Measurements from ENCODE around the gene CYP27B1. TPM values are rescaled to one million over a fixed set of nuclear protein-coding genes. Genes with fewer than 3 reads are reported as not detected.

CYP27B1 gene, protein sequence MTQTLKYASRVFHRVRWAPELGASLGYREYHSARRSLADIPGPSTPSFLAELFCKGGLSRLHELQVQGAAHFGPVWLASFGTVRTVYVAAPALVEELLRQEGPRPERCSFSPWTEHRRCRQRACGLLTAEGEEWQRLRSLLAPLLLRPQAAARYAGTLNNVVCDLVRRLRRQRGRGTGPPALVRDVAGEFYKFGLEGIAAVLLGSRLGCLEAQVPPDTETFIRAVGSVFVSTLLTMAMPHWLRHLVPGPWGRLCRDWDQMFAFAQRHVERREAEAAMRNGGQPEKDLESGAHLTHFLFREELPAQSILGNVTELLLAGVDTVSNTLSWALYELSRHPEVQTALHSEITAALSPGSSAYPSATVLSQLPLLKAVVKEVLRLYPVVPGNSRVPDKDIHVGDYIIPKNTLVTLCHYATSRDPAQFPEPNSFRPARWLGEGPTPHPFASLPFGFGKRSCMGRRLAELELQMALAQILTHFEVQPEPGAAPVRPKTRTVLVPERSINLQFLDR
- total RNA-seq = 3.8 and 4.9 TPM in 2 replicates

GRCh38 chr12:57766464-57767304, at the start of gene CYP27B1:
Gene CYP27B1, minus strand, starts transcription at chr12:57767078. Its CDS starts 37 bp downstream, at chr12:57767041.
- intact Hi-C loops (cut with micrococcal nuclease) = no loop called here

DNA sequence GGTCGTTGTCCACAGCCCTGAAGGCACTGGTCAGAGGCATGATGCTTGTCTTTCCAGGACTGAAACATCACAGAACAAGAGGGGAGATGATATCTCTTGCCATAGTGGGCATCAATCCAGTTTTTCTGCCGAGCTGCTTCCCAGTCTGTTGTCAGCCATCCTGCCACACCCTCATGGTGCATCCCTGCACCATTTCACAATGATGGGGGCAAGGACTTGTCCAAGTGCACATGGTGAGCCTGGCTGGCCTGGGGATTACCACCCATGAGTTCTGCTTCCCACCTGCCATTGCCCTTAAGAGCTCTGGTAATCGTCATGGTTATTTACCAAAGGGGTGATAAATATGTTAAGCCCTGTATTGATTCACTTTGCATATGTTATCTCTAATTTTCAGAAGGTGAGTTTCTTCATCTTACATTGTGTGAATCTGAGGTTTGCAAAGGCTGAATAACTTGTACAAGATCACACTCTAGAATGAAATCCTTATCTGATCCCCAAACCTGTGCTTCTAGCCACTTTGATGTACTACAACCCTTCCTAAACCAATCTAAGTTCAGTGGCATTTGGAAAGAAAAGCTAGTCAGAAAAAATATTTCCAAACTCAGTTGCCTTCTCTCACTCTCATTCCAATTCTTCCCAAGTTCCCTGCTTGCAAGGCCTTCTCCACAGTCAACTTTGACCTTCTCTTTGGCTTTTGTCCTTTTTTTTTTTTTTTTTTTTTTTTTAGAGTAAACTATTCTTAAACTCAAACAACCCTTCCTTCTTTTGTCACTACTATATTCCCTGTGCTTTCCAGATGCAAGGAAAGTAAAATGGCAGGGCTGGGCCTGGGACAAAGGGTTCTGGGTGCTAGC, 49.4 kb upstream of the CYP27B1 start:
- intact Hi-C loops (cut with micrococcal nuclease) = no loop called here

DNA sequence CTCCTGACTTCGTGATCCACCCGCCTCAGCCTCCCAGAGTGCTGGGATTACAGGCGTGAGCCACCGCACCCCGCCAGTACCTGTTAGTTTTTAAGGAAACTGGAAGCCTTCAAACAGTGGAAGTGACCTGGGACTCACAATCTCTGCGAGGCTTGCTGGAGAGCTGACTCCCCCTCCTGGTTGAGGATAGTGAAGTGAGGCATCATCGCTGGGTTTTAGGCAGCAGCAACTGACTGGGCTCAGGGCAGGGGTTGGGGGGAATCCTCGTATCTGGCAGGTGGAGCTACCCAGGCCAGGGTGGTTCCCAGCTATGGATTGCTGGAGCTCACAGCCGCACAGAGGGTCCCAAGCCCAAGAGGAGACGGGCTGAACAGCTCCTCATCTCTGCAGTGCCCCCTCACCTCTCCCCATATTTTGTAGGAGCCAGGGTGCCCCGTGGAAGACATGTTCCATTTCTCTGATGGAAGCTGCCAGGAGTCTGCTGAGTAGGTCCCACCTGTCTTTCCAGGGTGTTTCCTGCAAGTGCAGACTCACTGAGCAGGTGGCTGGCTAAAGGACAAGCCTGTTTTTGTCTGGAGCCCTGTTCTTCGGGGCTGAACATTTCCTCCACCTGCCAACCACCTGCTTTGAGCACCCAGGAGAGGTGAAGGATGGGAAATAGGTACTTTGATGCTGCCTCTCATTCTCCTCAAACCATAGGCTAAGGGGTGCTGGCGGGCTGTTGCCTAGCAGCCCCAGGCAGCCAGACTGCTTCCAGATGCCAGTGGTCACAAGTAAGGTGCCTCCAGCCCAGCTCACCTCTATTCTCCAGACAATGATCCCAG, 48.5 kb upstream of the CYP27B1 start:
- intact Hi-C loops (cut with micrococcal nuclease) = no loop called here

DNA sequence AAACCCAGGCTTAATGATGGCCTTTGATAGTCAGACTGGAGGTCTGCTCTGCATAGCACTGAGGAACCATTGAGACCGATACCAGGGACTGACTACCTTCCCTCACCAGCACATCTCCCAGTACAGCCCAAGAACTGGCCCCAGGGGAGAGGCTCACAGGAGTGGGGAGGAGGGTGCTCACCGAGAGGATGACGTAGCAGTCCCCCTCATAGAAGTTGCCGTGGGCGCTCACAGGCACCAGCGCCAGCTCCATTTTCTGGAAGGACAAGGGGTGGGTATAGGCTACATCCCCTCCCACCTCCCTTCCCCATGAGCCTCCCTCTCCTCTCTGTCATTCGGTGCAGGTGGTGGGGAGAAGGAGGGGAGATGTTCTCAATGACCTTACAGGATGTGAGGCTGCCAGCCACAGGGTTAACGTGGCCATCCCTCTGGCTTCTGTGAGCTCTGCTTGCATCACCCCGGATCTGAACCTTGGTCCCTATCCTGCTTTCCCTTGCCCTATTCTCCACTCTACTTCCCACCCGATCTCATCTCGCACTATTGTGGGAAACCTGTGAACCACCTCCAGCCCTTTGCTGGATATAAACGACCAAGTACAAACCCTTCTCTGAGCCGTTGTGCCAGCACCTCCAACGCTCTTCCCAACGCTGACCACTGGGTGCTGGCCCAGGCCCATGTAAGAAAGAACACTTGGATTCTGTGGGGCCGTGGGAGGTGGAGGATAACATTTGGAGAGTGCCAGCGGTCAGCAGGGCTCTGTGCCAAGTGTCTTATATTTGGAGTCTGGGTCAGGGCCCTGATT, 47.3 kb upstream of the CYP27B1 start:
- intact Hi-C loops (cut with micrococcal nuclease) = no loop called here

- intact Hi-C loops (cut with micrococcal nuclease) = no loop called here
These were observed 46.5 kb upstream of the CYP27B1 start for GRCh38 chr12:57813111-57813970.

GRCh38 chr12:57811028-57811755, 44.3 kb upstream of the CYP27B1 start:
- intact Hi-C loops (cut with micrococcal nuclease) = no loop called here

GRCh38 chr12:57810450-57810849, 43.6 kb upstream of the CYP27B1 start:
- intact Hi-C loops (cut with micrococcal nuclease) = no loop called here

GRCh38 chr12:57809425-57809824, 42.5 kb upstream of the CYP27B1 start:
- intact Hi-C loops (cut with micrococcal nuclease) = no loop called here

- intact Hi-C loops (cut with micrococcal nuclease) = no loop called here
These were observed 41.5 kb upstream of the CYP27B1 start for GRCh38 chr12:57808351-57808750.

DNA sequence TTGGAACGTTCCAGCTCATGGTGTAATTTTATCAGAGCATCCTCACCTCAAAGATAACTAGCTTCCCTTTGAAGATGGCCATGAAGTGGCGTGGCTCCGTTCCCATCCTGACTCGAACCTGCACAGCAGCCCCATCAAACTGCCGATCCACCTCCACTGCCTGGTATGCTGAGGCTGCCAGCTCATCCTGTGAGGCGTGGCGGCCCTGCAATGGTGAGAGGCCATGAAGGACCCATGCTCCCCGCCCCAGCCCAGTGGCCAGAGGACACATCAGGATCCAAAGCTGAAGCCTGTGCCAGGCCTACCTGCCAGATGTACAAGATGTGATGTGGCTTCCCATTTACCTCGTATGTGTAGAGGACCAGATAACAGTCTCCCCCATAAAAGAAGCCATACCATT, 40.4 kb upstream of the CYP27B1 start:
- intact Hi-C loops (cut with micrococcal nuclease) = no loop called here

DNA sequence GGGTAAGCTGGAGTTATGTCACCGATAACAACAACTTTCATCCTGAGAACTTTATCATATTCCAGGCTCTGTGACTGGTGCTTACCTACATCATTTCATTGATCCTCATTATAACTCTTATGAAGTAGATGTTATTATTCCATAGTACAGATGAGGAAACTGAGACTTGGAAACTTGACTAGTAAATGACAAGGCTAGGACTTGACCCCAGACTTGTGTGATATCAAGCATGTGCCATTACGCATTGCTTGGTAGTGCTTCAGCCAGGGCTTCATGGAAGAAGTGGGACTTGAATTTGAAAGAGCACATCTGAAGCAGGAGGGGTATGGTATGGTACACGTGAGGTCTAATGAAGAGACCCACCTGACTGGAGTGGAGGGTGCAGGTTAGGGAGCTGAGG, 39.8 kb upstream of the CYP27B1 start:
- intact Hi-C loops (cut with micrococcal nuclease) = no loop called here

DNA sequence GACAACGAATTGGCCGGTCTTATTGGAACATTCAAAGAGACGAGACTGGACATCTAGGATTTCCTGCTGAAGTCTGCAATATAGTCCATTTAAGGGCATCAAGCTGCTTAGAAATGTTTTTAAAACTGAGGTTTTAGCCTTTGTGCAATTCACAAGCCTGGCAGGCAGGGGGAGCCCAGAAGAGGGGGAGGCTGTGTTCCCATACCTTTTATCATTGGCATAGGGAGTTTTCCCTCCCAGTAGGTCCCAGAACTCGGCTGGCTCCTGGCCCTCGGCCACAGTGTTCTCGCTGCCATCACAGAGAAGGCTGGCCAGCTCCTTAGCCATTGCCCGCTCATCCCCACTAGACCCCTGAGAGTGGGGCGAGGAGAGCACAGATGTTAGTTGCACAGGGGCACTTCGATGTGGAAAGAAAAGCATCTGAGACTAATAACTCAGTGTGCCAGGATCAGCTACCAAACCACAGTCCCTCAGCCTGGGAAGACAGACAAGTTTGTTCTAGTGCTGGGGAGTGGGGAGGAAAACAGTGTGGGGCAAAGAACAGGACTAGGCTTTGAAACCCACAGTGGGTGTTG, 36.5 kb upstream of the CYP27B1 start:
- intact Hi-C loops (cut with micrococcal nuclease) = loop anchor here (1.0 kb wide), 3 partner anchors 28 to 102 kb away; partner anchors contain the start of gene CTDSP2

- intact Hi-C loops (cut with micrococcal nuclease) = loop anchor here (1.0 kb wide), 3 partner anchors 29 to 103 kb away; partner anchors contain the start of gene CTDSP2
These were observed 35.7 kb upstream of the CYP27B1 start for GRCh38 chr12:57802607-57803006.

GRCh38 chr12:57800965-57801364, 34.1 kb upstream of the CYP27B1 start:
- intact Hi-C loops (cut with micrococcal nuclease) = no loop called here

DNA sequence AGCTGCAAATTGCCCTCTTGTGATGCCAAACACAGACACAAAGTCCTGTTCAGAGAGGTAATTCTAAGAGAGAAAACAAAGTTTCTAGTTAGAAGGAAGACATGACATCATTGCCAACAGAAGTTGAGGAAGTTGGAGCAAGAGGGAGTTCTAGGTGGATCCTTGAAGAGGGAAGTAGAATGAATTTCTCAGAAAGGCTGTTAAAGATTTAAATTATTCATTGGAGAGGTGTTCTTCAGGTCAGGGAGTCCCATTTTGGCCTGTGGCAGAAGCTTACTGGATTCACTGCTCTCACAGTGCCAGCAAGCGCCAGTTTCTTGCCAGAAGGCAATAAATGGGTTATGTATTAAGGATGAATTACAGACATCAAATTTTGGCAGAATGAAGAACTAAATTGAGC, 31.1 kb upstream of the CYP27B1 start:
- intact Hi-C loops (cut with micrococcal nuclease) = no loop called here

DNA sequence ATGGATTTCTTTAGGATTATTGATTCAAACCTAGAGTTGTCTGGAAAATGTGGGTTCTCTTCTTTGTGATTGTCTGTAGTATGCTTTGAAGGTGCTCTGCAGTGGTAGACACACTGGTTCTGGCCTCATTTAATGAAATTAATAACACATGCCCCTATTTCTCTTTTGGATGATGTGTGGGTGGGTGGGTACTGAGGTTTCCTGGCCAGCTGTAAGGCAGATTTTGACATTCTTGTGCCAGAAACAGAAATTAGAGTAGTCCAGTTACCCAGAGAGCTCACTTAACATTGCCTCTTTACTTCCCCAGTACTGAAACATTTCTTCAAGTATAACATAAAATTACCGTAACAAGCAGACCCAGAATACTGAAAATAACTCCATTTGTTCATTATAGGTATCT, 30.1 kb upstream of the CYP27B1 start:
- intact Hi-C loops (cut with micrococcal nuclease) = no loop called here

- intact Hi-C loops (cut with micrococcal nuclease) = no loop called here
These were observed 28.5 kb upstream of the CYP27B1 start for GRCh38 chr12:57795354-57795753.

Measured in T-helper 1 cell treated with Interleukin-12 subunit alpha and Interleukin-12 subunit beta and Interleukin-4 antibody, amounts not matched to agents 30 ng/mL and 1 ng/mL, for 36 hours (primary cell).